ENCODE measurements around the gene PRKCH. TPM values are rescaled to one million over a fixed set of nuclear protein-coding genes. Genes with fewer than 3 reads are reported as not detected.
A peak's percentile ranks its signal among the peaks of the same experiment; 100 is the strongest.
"Not testable (repeated sequence)": the region's sequence is repeated elsewhere in the genome, so short reads cannot be mapped to it uniquely, and the experiment has no call there.

Gene PRKCH
- total and polyA plus RNA-seq, 12 donors = 8.3 to 25.1 (median 17.7) TPM

- H3K27me3 ChIP-seq = no peaks in the 10 kb centered on the region
- peaks cover 0 to 40% (median 0%) of the 10 kb centered on the region in 9 donors for H3K36me3 ChIP-seq
- H3K4me3 ChIP-seq = no peak overlapping the region
- H3K9me3 ChIP-seq = peaks cover 0 to 2% (median 0%) of the 10 kb centered on the region in 11 donors
- WGBS, 2 donors = 69 to 73% methylated on average over 9 of the region's 9 CpGs
- DNase-seq (no peak), ATAC-seq (no peak)
- peaks cover 15 to 80% (median 65%) of the 10 kb centered on the region in 9 donors for H3K4me1 ChIP-seq
- peak overlapping the region in 1 of 10 donors; percentile 92 for H3K27ac ChIP-seq
- TF ChIP-seq CTCF (IDR thresholded peaks at IDR 0.05) = no peak
- intact Hi-C loops (cut with DNase I) = loop anchor here in 3 of 10 donors (5.0 to 10.0 kb wide), 4 partner anchors 39 to 166 kb away; partner anchors contain the start of gene HIF1A (in 1 of the 3)
Observed at GRCh38 chr14:61528591-61529021, 207.2 kb downstream of the PRKCH start.

GRCh38 chr14:61529360-61529759 is 208.0 kb downstream of the PRKCH start:
- not testable (repeated sequence) for DNase-seq, H3K9me3 ChIP-seq, H3K27me3 ChIP-seq, H3K27ac ChIP-seq, ATAC-seq, H3K4me3 ChIP-seq
- intact Hi-C loops (cut with DNase I) = loop anchor here in 3 of 10 donors (5.0 to 10.0 kb wide), 4 partner anchors 38 to 165 kb away; partner anchors contain the start of gene HIF1A (in 1 of the 3)
- WGBS, 2 donors = 96 to 100% methylated on average over 2 to 3 of the region's 5 CpGs
- peaks cover 10 to 80% (median 65%) of the 10 kb centered on the region in 9 donors for H3K4me1 ChIP-seq
- H3K36me3 ChIP-seq = peaks cover 0 to 40% (median 0%) of the 10 kb centered on the region in 9 donors

- intact Hi-C loops (cut with DNase I) = no loop called here
- H3K9me3 ChIP-seq = peaks cover 0 to 2% (median 0%) of the 10 kb centered on the region in 11 donors
- no peak for ATAC-seq
- H3K4me3 ChIP-seq = no peak overlapping the region
- WGBS, 2 donors = 90 to 91% methylated on average over 6 of the region's 6 CpGs
- peaks cover 0 to 48% (median 3%) of the 10 kb centered on the region in 9 donors for H3K36me3 ChIP-seq
- peaks cover 5 to 77% (median 56%) of the 10 kb centered on the region in 9 donors for H3K4me1 ChIP-seq
- no peaks in the 10 kb centered on the region for H3K27me3 ChIP-seq
- TF ChIP-seq CTCF (IDR thresholded peaks at IDR 0.05) = no peak
- H3K27ac ChIP-seq = peak overlapping the region in 2 of 10 donors; percentile 23 to 54
- DNase-seq = no peak
Observed at GRCh38 chr14:61530296-61530695, 208.9 kb downstream of the PRKCH start.

GRCh38 chr14:61530896-61531295 is 209.5 kb downstream of the PRKCH start:
- Histone ChIP-seq H3K9me3 (peaks cover 0 to 2% (median 0%) of the 10 kb centered on the region in 11 donors), H3K4me1 (peaks cover 5 to 71% (median 50%) of the 10 kb centered on the region in 9 donors), H3K27ac (peak overlapping the region in 3 of 10 donors; percentile 26 to 54 (median 38)), H3K27me3 (no peaks in the 10 kb centered on the region), H3K4me3 (no peak overlapping the region), H3K36me3 (peaks cover 0 to 50% (median 3%) of the 10 kb centered on the region in 9 donors)
- DNase-seq (no peak), ATAC-seq (no peak)
- intact Hi-C loops (cut with DNase I) = no loop called here
- WGBS, 2 donors = 91 to 93% methylated on average over 5 of the region's 5 CpGs
- TF ChIP-seq CTCF (IDR thresholded peaks at IDR 0.05) = no peak

All from heart right ventricle (tissue), 16 donors.